ENCODE measurements around the gene EID3. TPM values are rescaled to one million over a fixed set of nuclear protein-coding genes. Genes with fewer than 3 reads are reported as not detected.
A peak's percentile ranks its signal among the peaks of the same experiment; 100 is the strongest.

Gene EID3
- total RNA-seq, 1 donor = 19.2 TPM

- H3K27ac ChIP-seq (ENCODE audit: low read depth, low read length) = peak overlapping the region; percentile 2
These were observed 31.0 kb downstream of the EID3 start for GRCh38 chr12:104334581-104334980.

GRCh38 chr12:104336115-104336514, 32.6 kb downstream of the EID3 start:
- no peak for TF ChIP-seq CTCF (IDR thresholded peaks at IDR 0.05; ENCODE audit: extremely low read depth, low read depth, low read length)
- Histone ChIP-seq H3K4me3 (ENCODE audit: insufficient read depth, low read length) (no peak overlapping the region), H3K36me3 (ENCODE audit: insufficient read depth, low read length) (peaks cover 90% of the 10 kb centered on the region), H3K27me3 (ENCODE audit: insufficient read depth, low read length) (no peaks in the 10 kb centered on the region), H3K79me2 (ENCODE audit: insufficient read depth, low read length) (peaks cover 28% of the 10 kb centered on the region), H3K4me1 (ENCODE audit: insufficient read depth, low read length) (peaks cover 15% of the 10 kb centered on the region), H3K9me3 (ENCODE audit: low read depth, low read length) (no peaks in the 10 kb centered on the region), H3K27ac (ENCODE audit: low read depth, low read length) (no peak overlapping the region), H3K4me2 (ENCODE audit: insufficient read depth, low read length) (no peak overlapping the region), H4K20me1 (ENCODE audit: insufficient read depth, low read length) (peaks cover 36% of the 10 kb centered on the region), H2AFZ (ENCODE audit: low read length) (no peak overlapping the region)
- DNase-seq (ENCODE audit: insufficient read length, low spot score, missing footprints) = no peak

More at GRCh38 chr12:104334581-104334980, 31.0 kb downstream of the EID3 start:
- peaks cover 15% of the 10 kb centered on the region for H3K79me2 ChIP-seq (ENCODE audit: insufficient read depth, low read length)
- peaks cover 89% of the 10 kb centered on the region for H3K36me3 ChIP-seq (ENCODE audit: insufficient read depth, low read length)
- TF ChIP-seq CTCF (IDR thresholded peaks at IDR 0.05; ENCODE audit: extremely low read depth, low read depth, low read length) = no peak
- H3K27me3 ChIP-seq (ENCODE audit: insufficient read depth, low read length) = no peaks in the 10 kb centered on the region
- no peak for DNase-seq (ENCODE audit: insufficient read length, low spot score, missing footprints)
- no peaks in the 10 kb centered on the region for H3K9me3 ChIP-seq (ENCODE audit: low read depth, low read length)
- H3K4me3 ChIP-seq (ENCODE audit: insufficient read depth, low read length) = no peak overlapping the region
- peaks cover 21% of the 10 kb centered on the region for H4K20me1 ChIP-seq (ENCODE audit: insufficient read depth, low read length)
- H3K4me1 ChIP-seq (ENCODE audit: insufficient read depth, low read length) = peaks cover 7% of the 10 kb centered on the region
- no peak overlapping the region for H3K4me2 ChIP-seq (ENCODE audit: insufficient read depth, low read length)
- H2AFZ ChIP-seq (ENCODE audit: low read length) = no peak overlapping the region

- Histone ChIP-seq H4K20me1 (ENCODE audit: insufficient read depth, low read length) (peaks cover 42% of the 10 kb centered on the region), H3K27me3 (ENCODE audit: insufficient read depth, low read length) (no peaks in the 10 kb centered on the region), H3K4me3 (ENCODE audit: insufficient read depth, low read length) (no peak overlapping the region), H3K27ac (ENCODE audit: low read depth, low read length) (no peak overlapping the region), H3K36me3 (ENCODE audit: insufficient read depth, low read length) (peaks cover 90% of the 10 kb centered on the region), H3K4me2 (ENCODE audit: insufficient read depth, low read length) (no peak overlapping the region), H3K79me2 (ENCODE audit: insufficient read depth, low read length) (peaks cover 35% of the 10 kb centered on the region), H3K4me1 (ENCODE audit: insufficient read depth, low read length) (peaks cover 15% of the 10 kb centered on the region), H3K9me3 (ENCODE audit: low read depth, low read length) (no peaks in the 10 kb centered on the region), H2AFZ (ENCODE audit: low read length) (no peak overlapping the region)
- TF ChIP-seq CTCF (IDR thresholded peaks at IDR 0.05; ENCODE audit: extremely low read depth, low read depth, low read length) = no peak
- no peak for DNase-seq (ENCODE audit: insufficient read length, low spot score, missing footprints)
These were observed 33.6 kb downstream of the EID3 start for GRCh38 chr12:104337030-104337558.

GRCh38 chr12:104339663-104340062, 36.1 kb downstream of the EID3 start:
- H3K4me2 ChIP-seq (ENCODE audit: insufficient read depth, low read length) = no peak overlapping the region
- peaks cover 91% of the 10 kb centered on the region for H3K36me3 ChIP-seq (ENCODE audit: insufficient read depth, low read length)
- peaks cover 17% of the 10 kb centered on the region for H3K4me1 ChIP-seq (ENCODE audit: insufficient read depth, low read length)
- H3K9me3 ChIP-seq (ENCODE audit: low read depth, low read length) = no peaks in the 10 kb centered on the region
- H3K79me2 ChIP-seq (ENCODE audit: insufficient read depth, low read length) = peaks cover 46% of the 10 kb centered on the region
- H3K27ac ChIP-seq (ENCODE audit: low read depth, low read length) = peak overlapping the region; percentile 35
- no peak overlapping the region for H3K4me3 ChIP-seq (ENCODE audit: insufficient read depth, low read length)
- no peak for DNase-seq (ENCODE audit: insufficient read length, low spot score, missing footprints)
- TF ChIP-seq CTCF (IDR thresholded peaks at IDR 0.05; ENCODE audit: extremely low read depth, low read depth, low read length) = peak; percentile 26
- no peak overlapping the region for H2AFZ ChIP-seq (ENCODE audit: low read length)
- no peaks in the 10 kb centered on the region for H3K27me3 ChIP-seq (ENCODE audit: insufficient read depth, low read length)
- H4K20me1 ChIP-seq (ENCODE audit: insufficient read depth, low read length) = peaks cover 48% of the 10 kb centered on the region
